Measurements from ENCODE around the gene HLA-DMA. TPM values are rescaled to one million over a fixed set of nuclear protein-coding genes. Genes with fewer than 3 reads are reported as not detected.

HLA-DMA gene
- total and polyA plus RNA-seq, 2 of the 13 experiments (the other 11 are each of a cell fraction or from before 2014, with no cell fraction given), result 0.70 to 0.71 TPM

GRCh38 chr6:32971581-32972352, 18.9 kb upstream of the HLA-DMA start (continued):
- TF ChIP-seq ZNF75D (CRISPR knock-in tag; IDR thresholded peaks at IDR 0.05; ENCODE audit: borderline replicate concordance) (no peak), ZNF343 (CRISPR knock-in tag; IDR thresholded peaks at IDR 0.05) (0 out of 2 replicates have a peak, but pooled peaks have one; percentile 48), RFX3 (CRISPR knock-in tag; IDR thresholded peaks at IDR 0.05) (no peak), ZSCAN22 (CRISPR knock-in tag; IDR thresholded peaks at IDR 0.05) (no peak), ZBTB39 (CRISPR knock-in tag; IDR thresholded peaks at IDR 0.05) (0 out of 2 replicates have a peak, but pooled peaks have one; percentile 25), ZFP1 (CRISPR knock-in tag; IDR thresholded peaks at IDR 0.05) (peak; percentile 73), RBM39 (IDR thresholded peaks at IDR 0.05; ENCODE audit: low read depth, low read length, poor library complexity, severe bottlenecking) (peak; percentile 99), PRMT3 (CRISPR knock-in tag; IDR thresholded peaks at IDR 0.05; ENCODE audit: borderline replicate concordance, low read depth) (peak; percentile 23; the same call in 1 of the 2 replicates), ARID2 (CRISPR knock-in tag; IDR thresholded peaks at IDR 0.05; ENCODE audit: borderline replicate concordance) (peak; percentile 12; the same call in 1 of the 2 replicates), ZNF253 (CRISPR knock-in tag; IDR thresholded peaks at IDR 0.05; ENCODE audit: borderline replicate concordance) (peak; percentile 76; the same call in 1 of the 2 replicates), ZNF296 (CRISPR knock-in tag; conservative IDR thresholded peaks at IDR 0.05) (0 out of 2 replicates have a peak, but pooled peaks have one; percentile 79), ZNF350 (CRISPR knock-in tag; IDR thresholded peaks at IDR 0.05; ENCODE audit: borderline replicate concordance, low read depth) (peak; percentile 74; the same call in 1 of the 2 replicates), PBX3 (CRISPR knock-in tag; IDR thresholded peaks at IDR 0.05; ENCODE audit: borderline replicate concordance) (no peak), AFF4 (CRISPR knock-in tag; IDR thresholded peaks at IDR 0.05) (peak; percentile 67; the same call in 1 of the 2 replicates), ZNF614 (CRISPR knock-in tag; IDR thresholded peaks at IDR 0.05; ENCODE audit: borderline replicate concordance) (0 out of 2 replicates have a peak, but pooled peaks have one; percentile 43), ERF (CRISPR knock-in tag; IDR thresholded peaks at IDR 0.05) (peak; percentile 88), ZNF136 (CRISPR knock-in tag; IDR thresholded peaks at IDR 0.05; ENCODE audit: low read depth) (peak; percentile 55; the same call in 1 of the 2 replicates)
- TF ChIP-seq, protein P1, sequence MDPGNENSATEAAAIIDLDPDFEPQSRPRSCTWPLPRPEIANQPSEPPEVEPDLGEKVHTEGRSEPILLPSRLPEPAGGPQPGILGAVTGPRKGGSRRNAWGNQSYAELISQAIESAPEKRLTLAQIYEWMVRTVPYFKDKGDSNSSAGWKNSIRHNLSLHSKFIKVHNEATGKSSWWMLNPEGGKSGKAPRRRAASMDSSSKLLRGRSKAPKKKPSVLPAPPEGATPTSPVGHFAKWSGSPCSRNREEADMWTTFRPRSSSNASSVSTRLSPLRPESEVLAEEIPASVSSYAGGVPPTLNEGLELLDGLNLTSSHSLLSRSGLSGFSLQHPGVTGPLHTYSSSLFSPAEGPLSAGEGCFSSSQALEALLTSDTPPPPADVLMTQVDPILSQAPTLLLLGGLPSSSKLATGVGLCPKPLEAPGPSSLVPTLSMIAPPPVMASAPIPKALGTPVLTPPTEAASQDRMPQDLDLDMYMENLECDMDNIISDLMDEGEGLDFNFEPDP (CRISPR knock-in tag; conservative IDR thresholded peaks at IDR 0.05), result no peak; the same call in 1 of the 2 replicates
